ENCODE measurements around the gene UBE2J2.

The UBE2J2 gene

GRCh38 chr1:1207571-1207892, 66.1 kb downstream of the UBE2J2 start:
- no peak for DNase-seq (ENCODE audit: low read depth)
- no peak for TF ChIP-seq CTCF (IDR thresholded peaks at IDR 0.05; ENCODE audit: control insufficient read depth, insufficient read depth, low read depth, low read length, missing control alignments)
- H3K4me3 ChIP-seq (ENCODE audit: control insufficient read depth, low read depth, low read length) = no peak overlapping the region

GRCh38 chr1:1206966-1207531, 66.6 kb downstream of the UBE2J2 start:
- DNase-seq (ENCODE audit: low read depth) = no peak
- TF ChIP-seq CTCF (IDR thresholded peaks at IDR 0.05; ENCODE audit: control insufficient read depth, insufficient read depth, low read depth, low read length, missing control alignments) = no peak
- H3K4me3 ChIP-seq (ENCODE audit: control insufficient read depth, low read depth, low read length) = no peak overlapping the region

- no peak for TF ChIP-seq CTCF (IDR thresholded peaks at IDR 0.05; ENCODE audit: control insufficient read depth, insufficient read depth, low read depth, low read length, missing control alignments)
Observed at GRCh38 chr1:1206376-1206965, 67.2 kb downstream of the UBE2J2 start, which contains the start of gene TNFRSF18. TSS of gene TNFRSF18 (minus strand) at chr1:1206592. CDS start at chr1:1206571, 21 bp downstream.

GRCh38 chr1:1205769-1206375, 67.8 kb downstream of the UBE2J2 start:
- no peak for DNase-seq (ENCODE audit: low read depth)
- no peak overlapping the region for H3K4me3 ChIP-seq (ENCODE audit: control insufficient read depth, low read depth, low read length)

More at GRCh38 chr1:1206376-1206965, 67.2 kb downstream of the UBE2J2 start, which contains the start of gene TNFRSF18:
- no peak within 1 kb of the TSS for H3K4me3 ChIP-seq (ENCODE audit: control insufficient read depth, low read depth, low read length)
- DNase-seq (ENCODE audit: low read depth) = no peak

GRCh38 chr1:1204998-1205768, 68.5 kb downstream of the UBE2J2 start:
- no peak for DNase-seq (ENCODE audit: low read depth)
- no peak overlapping the region for H3K4me3 ChIP-seq (ENCODE audit: control insufficient read depth, low read depth, low read length)
- TF ChIP-seq CTCF (IDR thresholded peaks at IDR 0.05; ENCODE audit: control insufficient read depth, insufficient read depth, low read depth, low read length, missing control alignments) = no peak

More at GRCh38 chr1:1205769-1206375, 67.8 kb downstream of the UBE2J2 start:
- TF ChIP-seq CTCF (IDR thresholded peaks at IDR 0.05; ENCODE audit: control insufficient read depth, insufficient read depth, low read depth, low read length, missing control alignments) = no peak

GRCh38 chr1:1204425-1204920, 69.2 kb downstream of the UBE2J2 start:
- no peak overlapping the region for H3K4me3 ChIP-seq (ENCODE audit: control insufficient read depth, low read depth, low read length)
- TF ChIP-seq CTCF (IDR thresholded peaks at IDR 0.05; ENCODE audit: control insufficient read depth, insufficient read depth, low read depth, low read length, missing control alignments) = no peak
- DNase-seq (ENCODE audit: low read depth) = no peak
